GM06990 (cell line): Measurements from ENCODE around the gene FEZF2.

Experiments
- DNase-seq: peaks from one replicate; pipeline ENCODE4 v3.0.0-alpha.2; 2011; ENCODE audit not compliant: insufficient read length; ENCODE audit errors: extremely low read depth
- H3K27me3 ChIP-seq: replicated peaks from 2 replicates; pipeline ENCODE4 v1.6.0; 2011; ENCODE audit warnings: low read length; ENCODE audit not compliant: control insufficient read depth, insufficient read depth
- H3K36me3 ChIP-seq: 2 replicates; pipeline ENCODE4 v1.5.1; 2011; ENCODE audit warnings: low read length; ENCODE audit not compliant: control insufficient read depth, insufficient read depth
- H3K4me3 ChIP-seq: replicated peaks from 2 replicates; pipeline ENCODE4 v1.5.1; 2011; ENCODE audit warnings: low read depth, mild to moderate bottlenecking, control low read depth, low read length
- CTCF ChIP-seq: IDR thresholded peaks from 2 replicates; pipeline ENCODE4 v1.5.1; 2011; ENCODE audit warnings: low read length, control low read depth, mild to moderate bottlenecking, inconsistent platforms; ENCODE audit not compliant: insufficient read depth, poor library complexity, severe bottlenecking

The FEZF2 gene

GRCh38 chr3:62376454-62376720 lies 3.0 kb upstream of the FEZF2 start:
- Histone ChIP-seq H3K4me3 (no peak overlapping the region), H3K36me3 (no peaks in the 10 kb centered on the region), H3K27me3 (no peaks in the 10 kb centered on the region; the same call in 1 of the 2 replicates)
- TF ChIP-seq CTCF: no peak
- DNase-seq: no peak

- no peaks in the 10 kb centered on the region; the same call in 1 of the 2 replicates for H3K27me3 ChIP-seq
- no peaks in the 10 kb centered on the region for H3K36me3 ChIP-seq
- no peak overlapping the region for H3K4me3 ChIP-seq
- DNase-seq: no peak
- TF ChIP-seq CTCF: no peak
These were observed 2.5 kb upstream of the FEZF2 start for GRCh38 chr3:62375655-62376453.

- no peak for DNase-seq
- H3K36me3 ChIP-seq: no peaks in the 10 kb centered on the region
- no peaks in the 10 kb centered on the region; the same call in 1 of the 2 replicates for H3K27me3 ChIP-seq
- H3K4me3 ChIP-seq: no peak overlapping the region
- TF ChIP-seq CTCF: no peak
These were observed 1.2 kb upstream of the FEZF2 start for GRCh38 chr3:62374341-62375218.

- no peak for DNase-seq
These were observed 474 bp upstream of the FEZF2 start for GRCh38 chr3:62373714-62374333.

GRCh38 chr3:62372621-62373041 lies 719 bp downstream of the FEZF2 start:
- TF ChIP-seq CTCF: no peak
- no peak for DNase-seq
- no peak overlapping the region for H3K4me3 ChIP-seq
- peaks cover 2% of the 10 kb centered on the region for H3K27me3 ChIP-seq
- no peaks in the 10 kb centered on the region for H3K36me3 ChIP-seq

More at GRCh38 chr3:62373714-62374333, 474 bp upstream of the FEZF2 start:
- no peaks in the 10 kb centered on the region for H3K36me3 ChIP-seq
- no peak overlapping the region for H3K4me3 ChIP-seq
- TF ChIP-seq CTCF: no peak
- no peaks in the 10 kb centered on the region; the same call in 1 of the 2 replicates for H3K27me3 ChIP-seq
